ENCODE results near the gene MVP.
"Not testable (repeated sequence)": the region's sequence is repeated elsewhere in the genome, so short reads cannot be mapped to it uniquely, and the experiment has no call there.

The MVP gene

DNA sequence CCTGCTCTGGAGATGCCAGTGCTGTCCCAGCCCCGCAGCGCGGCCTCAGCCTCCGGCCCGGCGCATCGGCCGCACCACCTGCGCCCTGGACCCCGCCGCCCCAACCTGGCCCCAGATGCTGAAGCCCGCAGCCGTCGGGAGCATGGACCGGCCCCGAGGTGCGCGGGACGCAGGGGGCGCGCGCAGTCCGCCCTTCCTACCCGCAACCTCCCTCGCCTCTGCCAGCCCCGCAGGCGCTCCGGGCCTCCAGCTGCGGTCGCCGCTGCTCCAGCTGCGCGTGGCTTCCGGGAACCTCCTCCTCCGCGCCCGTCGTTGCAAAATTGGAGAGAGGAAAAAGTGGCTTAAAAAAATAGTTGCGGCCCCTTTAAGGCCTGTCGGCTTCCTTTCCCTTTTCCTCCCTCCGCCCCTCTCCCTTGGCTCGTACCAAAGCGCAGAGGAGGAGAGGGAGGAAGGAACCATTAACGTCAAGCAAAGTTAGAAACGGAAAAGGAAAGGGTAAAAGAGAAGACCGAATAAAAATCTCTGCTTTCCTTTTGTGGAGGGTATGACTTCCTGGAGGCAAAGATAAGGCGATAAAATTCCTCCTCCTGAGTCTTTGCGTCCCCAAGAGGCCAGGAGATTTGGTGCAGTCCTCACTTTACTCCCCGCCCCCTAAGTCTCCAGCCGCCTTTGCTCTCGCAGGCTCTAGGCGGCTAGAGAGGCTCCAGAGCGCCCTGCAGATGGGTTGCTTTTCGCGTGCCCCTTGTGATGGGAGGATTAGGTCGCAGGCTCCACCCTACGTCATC lies 42.8 kb downstream of the MVP start, which contains the start of gene CDIPT:
TSS of gene CDIPT (minus strand) at position 343 of the 785 bp plus-strand sequence. CDS start 369 bp downstream, outside the sequence.
- H3K36me3 ChIP-seq (ENCODE audit: insufficient read depth, low read length), result peaks cover 5% of the 10 kb centered on the region; the same call in 1 of the 2 replicates
- DNase-seq (ENCODE audit: low read depth, low spot score), result peak; percentile 91
- peak within 1 kb of the TSS; percentile 94 for H3K4me3 ChIP-seq
- peak within 1 kb of the TSS; percentile 94 for H3K9ac ChIP-seq (ENCODE audit: insufficient read length)
- peak within 1 kb of the TSS; percentile 99 for H3K27ac ChIP-seq
- no peaks in the 10 kb centered on the region for H3K9me3 ChIP-seq (ENCODE audit: low read depth, low read length)
- TF ChIP-seq EZH2 (IDR thresholded peaks at IDR 0.05) (no peak), POLR2AphosphoS5 (IDR thresholded peaks at IDR 0.05; ENCODE audit: borderline replicate concordance, low read depth, low read length) (peak; percentile 46), FOXP2 (optimal IDR thresholded peaks at IDR 0.05; ENCODE audit: control extremely low read depth, extremely low read length, insufficient read depth) (no peak)

DNA sequence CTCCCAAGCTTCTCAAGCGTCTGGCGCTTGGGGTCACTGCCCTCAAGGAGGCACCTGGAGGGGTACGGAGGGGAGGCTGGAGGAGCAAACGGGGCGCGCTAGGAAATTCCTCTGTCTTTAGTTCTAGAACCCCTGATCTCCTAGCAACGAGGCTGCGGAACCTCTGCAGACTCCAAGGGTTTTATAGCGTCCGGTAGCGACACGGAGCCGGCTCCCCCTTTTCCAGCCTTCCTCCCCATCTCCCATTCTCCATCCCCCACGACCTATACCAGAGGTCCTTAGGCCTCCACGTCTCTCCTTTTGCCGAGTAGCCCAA lies 43.4 kb downstream of the MVP start:
- Histone ChIP-seq H3K27ac (peak overlapping the region; percentile 99), H3K9me3 (ENCODE audit: low read depth, low read length) (no peaks in the 10 kb centered on the region), H3K36me3 (ENCODE audit: insufficient read depth, low read length) (peaks cover 3% of the 10 kb centered on the region; the same call in 1 of the 2 replicates), H3K4me3 (peak overlapping the region; percentile 94), H3K9ac (ENCODE audit: insufficient read length) (no peak overlapping the region)
- no peak for TF ChIP-seq FOXP2 (optimal IDR thresholded peaks at IDR 0.05; ENCODE audit: control extremely low read depth, extremely low read length, insufficient read depth)
- no peak for TF ChIP-seq POLR2AphosphoS5 (IDR thresholded peaks at IDR 0.05; ENCODE audit: borderline replicate concordance, low read depth, low read length)
- no peak for TF ChIP-seq EZH2 (IDR thresholded peaks at IDR 0.05)
- no peak for DNase-seq (ENCODE audit: low read depth, low spot score)

DNA sequence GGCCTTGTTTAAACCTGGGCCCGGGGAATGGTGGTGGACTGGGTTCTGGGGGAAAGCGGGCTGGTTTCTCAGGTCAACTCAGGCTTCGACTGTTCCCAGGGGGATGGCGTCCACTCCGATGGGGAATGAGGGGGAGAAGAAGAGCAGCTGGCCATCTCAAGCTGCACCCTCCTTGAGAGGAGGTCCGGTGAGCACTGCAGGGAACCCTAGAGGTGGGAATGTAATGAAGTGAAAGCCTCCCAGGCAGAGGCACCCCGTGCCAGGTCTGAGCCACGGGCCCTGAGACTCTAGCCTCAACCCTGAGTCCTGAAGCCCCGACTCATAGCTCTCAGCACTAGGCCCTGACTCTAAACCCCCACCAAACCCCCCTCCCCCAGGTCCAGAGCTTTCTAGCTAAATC lies 43.9 kb downstream of the MVP start:
- Histone ChIP-seq H3K9me3 (ENCODE audit: low read depth, low read length) (no peaks in the 10 kb centered on the region), H3K4me3 (no peak overlapping the region), H3K9ac (ENCODE audit: insufficient read length) (no peak overlapping the region), H3K27ac (no peak overlapping the region), H3K36me3 (ENCODE audit: insufficient read depth, low read length) (no peaks in the 10 kb centered on the region; the same call in 1 of the 2 replicates)
- no peak for TF ChIP-seq EZH2 (IDR thresholded peaks at IDR 0.05)
- TF ChIP-seq FOXP2 (optimal IDR thresholded peaks at IDR 0.05; ENCODE audit: control extremely low read depth, extremely low read length, insufficient read depth), result no peak
- no peak for TF ChIP-seq POLR2AphosphoS5 (IDR thresholded peaks at IDR 0.05; ENCODE audit: borderline replicate concordance, low read depth, low read length)
- DNase-seq (ENCODE audit: low read depth, low spot score), result no peak

DNA sequence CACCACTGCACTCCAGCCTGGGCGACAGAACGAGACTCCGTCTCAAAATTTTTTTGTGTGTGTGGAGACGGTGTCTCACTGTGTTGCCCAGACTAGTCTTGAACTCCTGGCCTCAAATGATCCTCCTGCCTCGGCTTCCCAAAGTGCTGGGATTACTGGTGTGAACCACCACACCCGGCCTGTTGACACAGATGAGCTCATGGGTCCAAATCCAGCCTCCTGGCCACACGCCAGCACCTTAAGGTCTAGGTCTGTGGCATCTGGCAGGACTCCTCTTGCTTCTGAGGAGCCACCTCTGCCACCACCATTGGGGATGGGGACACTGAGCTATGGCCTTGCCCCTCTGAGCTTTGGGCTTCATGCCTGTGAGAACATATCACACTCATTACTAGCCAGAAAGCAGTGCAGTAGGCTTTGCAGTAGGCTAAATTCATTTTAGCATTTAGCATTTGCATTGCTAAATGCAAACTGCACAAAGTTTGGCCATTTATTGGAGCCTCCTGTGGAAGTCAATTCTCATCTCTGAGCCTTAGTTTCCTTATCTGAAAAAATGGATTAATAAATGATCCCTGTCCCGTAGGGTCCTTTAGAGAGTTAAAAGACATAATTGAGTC lies 48.2 kb downstream of the MVP start:
- no peak for TF ChIP-seq POLR2AphosphoS5 (IDR thresholded peaks at IDR 0.05; ENCODE audit: borderline replicate concordance, low read depth, low read length)
- H3K27ac ChIP-seq, result no peak overlapping the region
- no peak overlapping the region for H3K4me3 ChIP-seq
- no peak overlapping the region for H3K9ac ChIP-seq (ENCODE audit: insufficient read length)
- no peaks in the 10 kb centered on the region for H3K9me3 ChIP-seq (ENCODE audit: low read depth, low read length)
- H3K36me3 ChIP-seq (ENCODE audit: insufficient read depth, low read length), result no peaks in the 10 kb centered on the region
- no peak for DNase-seq (ENCODE audit: low read depth, low spot score)

DNA sequence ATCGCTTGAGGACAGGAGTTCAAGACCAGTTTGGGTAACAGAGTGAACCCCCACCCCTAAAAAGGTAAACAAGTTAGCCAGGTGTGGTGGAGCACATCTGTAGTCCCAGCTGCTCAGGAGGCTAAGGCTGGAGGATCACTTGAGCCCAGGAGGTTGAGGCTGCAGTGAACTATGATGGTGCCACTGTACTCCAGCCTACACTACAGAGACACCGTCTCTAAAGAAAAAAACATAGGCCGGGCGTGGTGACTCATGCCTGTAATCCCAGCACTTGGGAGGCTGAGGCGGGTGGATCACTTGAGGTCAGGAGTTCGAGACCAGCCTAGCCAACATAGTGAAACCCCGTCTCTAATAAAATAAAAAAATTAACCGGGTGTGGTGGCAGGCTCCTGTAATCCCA lies 48.8 kb downstream of the MVP start:
- not testable (repeated sequence) for H3K9ac ChIP-seq (ENCODE audit: insufficient read length); H3K4me3 ChIP-seq; DNase-seq (ENCODE audit: low read depth, low spot score); H3K9me3 ChIP-seq (ENCODE audit: low read depth, low read length); H3K36me3 ChIP-seq (ENCODE audit: insufficient read depth, low read length); H3K27ac ChIP-seq

DNA sequence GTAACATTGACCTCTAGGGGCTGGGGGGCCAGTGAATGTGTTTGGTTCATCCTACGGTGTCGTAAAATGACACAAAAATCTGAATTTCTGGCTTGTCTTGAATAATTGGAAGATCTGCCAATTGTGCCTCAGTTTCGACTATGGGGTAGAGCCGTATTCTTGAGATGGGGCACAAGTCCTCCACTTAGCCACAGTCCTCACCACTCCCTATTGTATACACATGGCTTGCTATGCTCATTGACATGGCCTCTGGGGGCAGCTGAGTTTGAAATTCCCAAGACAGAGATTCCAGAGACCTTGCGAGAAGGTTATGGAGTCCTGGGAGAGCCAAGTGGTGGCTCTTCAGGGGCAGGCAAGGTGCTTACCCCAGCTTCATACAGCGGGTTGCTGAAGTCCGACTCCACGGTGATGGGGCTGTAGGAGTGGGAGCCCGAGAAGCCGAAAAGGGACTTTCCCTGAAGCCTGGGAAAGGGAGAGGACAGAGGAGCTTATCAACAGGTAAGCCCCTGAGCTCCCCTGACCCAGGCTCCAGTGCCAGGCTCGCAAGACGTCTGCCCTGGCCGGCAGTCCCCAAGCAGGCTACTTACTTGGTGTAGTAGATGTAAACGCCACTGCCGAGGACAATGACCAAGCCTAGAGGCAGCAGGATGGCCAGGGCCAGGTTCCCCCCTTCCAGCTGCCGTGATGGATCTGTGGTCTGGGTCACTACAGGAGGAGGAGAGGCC lies 51.7 kb downstream of the MVP start:
- no peak overlapping the region for H3K9ac ChIP-seq (ENCODE audit: insufficient read length)
- TF ChIP-seq EZH2 (IDR thresholded peaks at IDR 0.05) (no peak), FOXP2 (optimal IDR thresholded peaks at IDR 0.05; ENCODE audit: control extremely low read depth, extremely low read length, insufficient read depth) (no peak), POLR2AphosphoS5 (IDR thresholded peaks at IDR 0.05; ENCODE audit: borderline replicate concordance, low read depth, low read length) (no peak)
- no peak for DNase-seq (ENCODE audit: low read depth, low spot score)
- H3K9me3 ChIP-seq (ENCODE audit: low read depth, low read length), result no peaks in the 10 kb centered on the region
- no peak overlapping the region for H3K4me3 ChIP-seq
- H3K27ac ChIP-seq, result no peak overlapping the region
- H3K36me3 ChIP-seq (ENCODE audit: insufficient read depth, low read length), result no peaks in the 10 kb centered on the region

DNA sequence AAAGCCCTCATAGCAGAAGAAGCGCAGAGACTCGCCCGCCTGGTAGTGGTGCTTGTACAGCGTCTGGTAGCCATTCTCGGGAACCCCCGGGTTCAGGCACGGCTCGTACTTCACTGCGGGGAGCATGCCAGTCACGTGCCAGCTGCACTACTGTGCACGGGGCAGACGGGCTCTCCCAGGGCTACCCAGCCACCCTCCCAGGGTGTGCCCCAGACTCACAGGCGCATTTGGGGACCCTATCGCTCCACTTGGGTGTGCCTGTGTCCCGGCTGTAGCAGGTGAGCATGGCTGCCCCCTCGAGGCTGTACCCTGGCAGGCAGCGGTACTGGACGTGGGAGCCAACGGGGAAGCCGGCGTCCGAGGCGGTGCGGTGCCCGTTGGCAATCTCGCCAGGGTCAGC lies 53.1 kb downstream of the MVP start:
- H3K9me3 ChIP-seq (ENCODE audit: low read depth, low read length), result no peaks in the 10 kb centered on the region
- no peak overlapping the region for H3K27ac ChIP-seq
- no peak overlapping the region for H3K9ac ChIP-seq (ENCODE audit: insufficient read length)
- no peak for TF ChIP-seq POLR2AphosphoS5 (IDR thresholded peaks at IDR 0.05; ENCODE audit: borderline replicate concordance, low read depth, low read length)
- DNase-seq (ENCODE audit: low read depth, low spot score), result no peak
- H3K4me3 ChIP-seq, result no peak overlapping the region
- no peaks in the 10 kb centered on the region for H3K36me3 ChIP-seq (ENCODE audit: insufficient read depth, low read length)

DNA sequence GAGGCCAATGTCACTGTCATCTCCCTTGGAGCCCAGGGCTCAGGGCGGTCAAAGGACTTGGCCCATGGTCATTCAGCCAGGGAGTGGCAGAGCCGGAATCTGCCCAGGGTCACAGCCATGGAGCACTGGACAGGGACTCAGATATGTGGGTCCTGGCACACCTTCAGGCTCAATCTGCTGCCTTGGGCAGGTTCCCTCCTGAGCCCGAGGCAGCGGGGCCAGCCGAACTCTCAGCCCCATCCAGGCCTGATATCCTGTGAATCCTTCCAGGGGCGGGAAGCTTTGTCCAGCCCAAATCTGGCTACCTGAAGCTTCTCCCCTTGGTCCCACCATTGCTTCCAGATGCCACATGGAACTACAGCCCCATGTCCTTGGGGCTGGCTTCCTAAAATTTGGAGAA lies 54.9 kb downstream of the MVP start:
- Histone ChIP-seq H3K9ac (ENCODE audit: insufficient read length) (no peak overlapping the region), H3K36me3 (ENCODE audit: insufficient read depth, low read length) (no peaks in the 10 kb centered on the region), H3K27ac (no peak overlapping the region), H3K4me3 (no peak overlapping the region), H3K9me3 (ENCODE audit: low read depth, low read length) (no peaks in the 10 kb centered on the region)
- DNase-seq (ENCODE audit: low read depth, low spot score), result no peak
- no peak for TF ChIP-seq FOXP2 (optimal IDR thresholded peaks at IDR 0.05; ENCODE audit: control extremely low read depth, extremely low read length, insufficient read depth)

DNA sequence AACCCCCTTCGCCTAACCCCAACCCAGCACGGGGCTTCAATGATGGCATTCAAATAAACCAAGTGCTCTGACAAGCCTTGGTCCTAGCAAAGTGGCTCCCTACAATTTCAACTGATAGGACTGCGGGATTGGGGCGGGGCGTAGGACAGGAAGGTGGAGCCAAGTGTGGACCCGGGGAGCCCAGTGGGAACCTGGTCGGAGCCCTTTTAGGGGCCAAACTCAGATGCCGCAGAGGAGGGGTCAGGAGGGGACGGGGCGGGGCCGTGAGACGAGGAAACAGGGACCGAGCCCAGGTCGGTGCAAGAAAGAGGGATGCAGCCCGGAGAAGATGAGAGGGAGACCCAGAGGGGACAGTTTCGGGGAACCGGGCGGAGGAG lies 55.9 kb downstream of the MVP start:
- Histone ChIP-seq H3K9ac (ENCODE audit: insufficient read length) (no peak overlapping the region), H3K27ac (no peak overlapping the region), H3K36me3 (ENCODE audit: insufficient read depth, low read length) (no peaks in the 10 kb centered on the region), H3K4me3 (no peak overlapping the region), H3K9me3 (ENCODE audit: low read depth, low read length) (no peaks in the 10 kb centered on the region)
- DNase-seq (ENCODE audit: low read depth, low spot score), result no peak
- TF ChIP-seq EZH2 (IDR thresholded peaks at IDR 0.05), result no peak

Data from SK-N-MC (cell line).